Liver (tissue), 9 donors: ENCODE measurements around the gene AP5B1. TPM values are rescaled to one million over a fixed set of nuclear protein-coding genes. Genes with fewer than 3 reads are reported as not detected.

Experiments used
- DNase-seq: peaks from one replicate; pipeline ENCODE4 v3.0.0-alpha.2; 2017; ENCODE audit warnings: low spot score
- H3K27ac ChIP-seq, 2 donors: one replicate each; pipeline ENCODE4 v1.7.0; 2013; ENCODE audit warnings: inconsistent platforms in 2 of 2, low read length in 2 of 2, control low read depth in 1 of 2, low read depth in 1 of 2, mild to moderate bottlenecking in 1 of 2
- H3K27me3 ChIP-seq, 4 donors: one replicate each; pipeline versions ENCODE4 v1.6.1 to v1.7.0; 2013; ENCODE audit warnings: low read length in 3 of 4, inconsistent platforms in 1 of 4, mild to moderate bottlenecking in 1 of 4, moderate library complexity in 1 of 4; ENCODE audit not compliant: control insufficient read depth in 4 of 4, insufficient read depth in 4 of 4
- H3K36me3 ChIP-seq, 4 donors: one replicate each; pipeline versions ENCODE4 v1.6.1 to v1.7.0; 2013; ENCODE audit warnings: low read length in 3 of 4, mild to moderate bottlenecking in 3 of 4, low read depth in 1 of 4, moderate library complexity in 1 of 4; ENCODE audit not compliant: control insufficient read depth in 4 of 4, insufficient read depth in 3 of 4
- H3K4me1 ChIP-seq, 4 donors: one replicate each; pipeline versions ENCODE4 v1.6.1 to v1.7.0; 2013; ENCODE audit warnings: low read length in 3 of 4, mild to moderate bottlenecking in 3 of 4, moderate library complexity in 1 of 4; ENCODE audit not compliant: control insufficient read depth in 4 of 4, insufficient read depth in 4 of 4
- H3K4me3 ChIP-seq, 3 donors: one replicate each; pipeline versions ENCODE4 v1.6.1 to v1.7.0; 2013; ENCODE audit warnings: low read length in 3 of 3, control low read depth in 1 of 3, low read depth in 1 of 3, mild to moderate bottlenecking in 1 of 3
- H3K9ac ChIP-seq, 2 donors: one replicate each; pipeline ENCODE4 v1.7.0; 2013; ENCODE audit warnings: low read length in 2 of 2, mild to moderate bottlenecking in 2 of 2, moderate library complexity in 2 of 2, control low read depth in 1 of 2, low read depth in 1 of 2
- H3K9me3 ChIP-seq, 4 donors: one replicate each; pipeline versions ENCODE4 v1.6.1 to v1.7.0; 2013; ENCODE audit warnings: low read length in 3 of 4; ENCODE audit not compliant: control insufficient read depth in 4 of 4
- CTCF ChIP-seq: fragments of 150-350 bp; IDR thresholded peaks from 2 replicates; pipeline ENCODE4 v1.5.1; 2017; ENCODE audit warnings: improper control_type of control experiment, low read depth, low read length; ENCODE audit not compliant: missing input control
- FOXA1 ChIP-seq: IDR thresholded peaks from 2 replicates; pipeline ENCODE4 v1.6.1; 2016; ENCODE audit warnings: antibody characterized with exemption
- FOXA2 ChIP-seq: IDR thresholded peaks from 2 replicates; pipeline ENCODE4 v1.6.1; 2016; ENCODE audit warnings: antibody characterized with exemption
- HNF4A ChIP-seq, 2 donors: conservative IDR thresholded peaks; 2 replicates each; pipeline ENCODE4 v1.6.1; 2016; ENCODE audit warnings: antibody characterized with exemption in 2 of 2, mild to moderate bottlenecking in 2 of 2
- MAX ChIP-seq: IDR thresholded peaks from 2 replicates; pipeline ENCODE4 v1.6.1; 2016; ENCODE audit warnings: antibody characterized with exemption
- NR2F2 ChIP-seq: IDR thresholded peaks from 2 replicates; pipeline ENCODE4 v1.6.1; 2016; ENCODE audit warnings: antibody characterized with exemption
- RAD21 ChIP-seq, 2 donors: IDR thresholded peaks; 2 replicates each; pipeline ENCODE4 v1.6.1; 2016; ENCODE audit warnings: antibody characterized with exemption in 2 of 2, mild to moderate bottlenecking in 2 of 2
- REST ChIP-seq: IDR thresholded peaks from 2 replicates; pipeline ENCODE4 v1.6.1; 2016; ENCODE audit warnings: antibody characterized with exemption, mild to moderate bottlenecking
- RXRA ChIP-seq, 2 donors: IDR thresholded peaks; 2 replicates each; pipeline ENCODE4 v1.6.1; 2017 to 2018; ENCODE audit warnings: antibody characterized with exemption in 2 of 2, mild to moderate bottlenecking in 1 of 2
- SP1 ChIP-seq: IDR thresholded peaks from 2 replicates; pipeline ENCODE4 v1.6.1; 2018; ENCODE audit warnings: antibody characterized with exemption, mild to moderate bottlenecking
- TAF1 ChIP-seq: conservative IDR thresholded peaks from 2 replicates; pipeline ENCODE4 v1.6.1; 2016; ENCODE audit warnings: antibody characterized with exemption, mild to moderate bottlenecking
- YY1 ChIP-seq: IDR thresholded peaks from 2 replicates; pipeline ENCODE4 v1.6.1; 2016; ENCODE audit warnings: antibody characterized with exemption, mild to moderate bottlenecking
- ZBTB33 ChIP-seq: IDR thresholded peaks from 2 replicates; pipeline ENCODE4 v1.6.1; 2016; ENCODE audit warnings: antibody characterized with exemption
- WGBS: extraction: QIAGEN DNeasy Blood & Tissue Kit; methylation state at CpG from one replicate; pipeline ENCODE4 v1.1.7; 2013; 5-methylcytosine and 5-hydroxymethylcytosine counted together
- polyA plus RNA-seq, 2 donors: library from polyadenylated mRNA; stranded (reverse) in 1 of 2; unstranded in 1 of 2; fragments of 200-250 nt in 1 of 2; fragments of >200 nt in 1 of 2; fragmentation: Nextera tagmentation in 1 of 2; extraction: Ambion mirVana in 1 of 2; gene quantifications; one replicate each; pipeline versions ENCODE4 v1.2.1 to v1.2.3, GENCODE V29; 2013 to 2015
- total RNA-seq, 2 donors: library from RNA; depleted of rRNA; stranded (reverse); fragments of >200 nt; gene quantifications; one replicate each; pipeline ENCODE4 v1.2.3, GENCODE V29; 2014
- donor health status: healthy.
- donor health status: healthy.
- donor health status: healthy.
- donor health status: healthy.
- donor health status: healthy.

Gene AP5B1
- total and polyA plus RNA-seq, 4 donors, result 2.0 to 10.8 (median 5.0) TPM

GRCh38 chr11:65745049-65745448, 35.7 kb downstream of the AP5B1 start:
- no peaks in the 10 kb centered on the region for H3K36me3 ChIP-seq
- DNase-seq, result no peak
- WGBS, result 89% methylated on average over 17 of the region's 17 CpGs

GRCh38 chr11:65744699-65745042, 36.1 kb downstream of the AP5B1 start:
- H3K27ac ChIP-seq, result no peak overlapping the region
- H3K9me3 ChIP-seq, result no peaks in the 10 kb centered on the region
- DNase-seq, result no peak
- H3K4me3 ChIP-seq, result no peak overlapping the region
- no peak overlapping the region for H3K9ac ChIP-seq
- no peaks in the 10 kb centered on the region for H3K27me3 ChIP-seq
- peaks cover 0 to 7% (median 5%) of the 10 kb centered on the region in 4 donors for H3K4me1 ChIP-seq
- TF ChIP-seq CTCF (no peak), SP1 (no peak), NR2F2 (no peak), REST (no peak), YY1 (no peak), FOXA1 (no peak), RXRA (IDR thresholded peaks at IDR 0.05) (no peak)
- no peaks in the 10 kb centered on the region for H3K36me3 ChIP-seq
- 80% methylated on average over 8 of the region's 8 CpGs for WGBS

More at GRCh38 chr11:65745049-65745448, 35.7 kb downstream of the AP5B1 start:
- peaks cover 0 to 7% (median 5%) of the 10 kb centered on the region in 4 donors for H3K4me1 ChIP-seq
- no peaks in the 10 kb centered on the region for H3K9me3 ChIP-seq
- TF ChIP-seq NR2F2 (no peak), FOXA1 (no peak), MAX (no peak), RAD21 (IDR thresholded peaks at IDR 0.05) (no peak), HNF4A (conservative IDR thresholded peaks at IDR 0.05) (no peak), REST (no peak), FOXA2 (no peak), YY1 (no peak), TAF1 (no peak), ZBTB33 (no peak)
- H3K27me3 ChIP-seq, result no peaks in the 10 kb centered on the region
- no peak overlapping the region for H3K4me3 ChIP-seq
- no peak overlapping the region for H3K27ac ChIP-seq
- no peak overlapping the region for H3K9ac ChIP-seq
